Mesendoderm (in vitro differentiated cells): Measurements from ENCODE around the gene EFCAB6.

Experiments used
- DNase-seq: peaks from one replicate; pipeline ENCODE4 v3.0.0; 2013
- H2AK5ac ChIP-seq: 2 replicates; pipeline ENCODE4 v1.6.1; 2013; ENCODE audit warnings: low read length, inconsistent platforms
- H2BK120ac ChIP-seq: 2 replicates; pipeline ENCODE4 v1.6.1; 2013; ENCODE audit warnings: low read depth, mild to moderate bottlenecking, low read length, moderate library complexity, mixed read lengths
- H2BK15ac ChIP-seq: replicated peaks from 2 replicates; pipeline ENCODE4 v1.6.1; 2013; ENCODE audit warnings: low read depth, mild to moderate bottlenecking, moderate library complexity
- H2BK5ac ChIP-seq: 2 replicates; pipeline ENCODE4 v1.6.1; 2013; ENCODE audit warnings: low read length, inconsistent platforms
- H3K18ac ChIP-seq: 2 replicates; pipeline ENCODE4 v1.6.1; 2013; ENCODE audit warnings: mild to moderate bottlenecking, low read length, mixed read lengths
- H3K23ac ChIP-seq: one replicate; pipeline ENCODE4 v1.6.1; 2013; ENCODE audit warnings: low read length
- H3K27ac ChIP-seq: 2 replicates; pipeline ENCODE4 v1.5.1; 2013; ENCODE audit warnings: low read depth, mild to moderate bottlenecking, inconsistent platforms, low read length, moderate library complexity
- H3K27me3 ChIP-seq: 2 replicates; pipeline ENCODE4 v1.6.1; 2013; ENCODE audit warnings: low read length, control low read depth, mild to moderate bottlenecking, inconsistent platforms; ENCODE audit not compliant: insufficient read depth, poor library complexity
- H3K36me3 ChIP-seq: 2 replicates; pipeline ENCODE4 v1.6.1; 2013; ENCODE audit warnings: low read length, inconsistent platforms; ENCODE audit not compliant: control insufficient read depth, insufficient read depth
- H3K4ac ChIP-seq: one replicate; pipeline ENCODE4 v1.6.1; 2013; ENCODE audit warnings: low read depth, mild to moderate bottlenecking, low read length, moderate library complexity
- H3K4me1 ChIP-seq: 2 replicates; pipeline ENCODE4 v1.6.1; 2013; ENCODE audit warnings: low read depth, low read length, inconsistent platforms; ENCODE audit not compliant: control insufficient read depth
- H3K4me2 ChIP-seq: 2 replicates; pipeline ENCODE4 v1.6.1; 2013; ENCODE audit warnings: low read length
- H3K4me3 ChIP-seq: 2 replicates; pipeline ENCODE4 v1.5.1; 2013; ENCODE audit warnings: mild to moderate bottlenecking, low read length
- H3K56ac ChIP-seq: one replicate; pipeline ENCODE4 v1.6.1; 2013; ENCODE audit warnings: low read length
- H3K79me1 ChIP-seq: 2 replicates; pipeline ENCODE4 v1.6.1; 2013; ENCODE audit warnings: low read length, inconsistent platforms
- H3K79me2 ChIP-seq: 2 replicates; pipeline ENCODE4 v1.6.1; 2013; ENCODE audit warnings: mild to moderate bottlenecking, low read length; ENCODE audit not compliant: control insufficient read depth, insufficient read depth
- H3K9ac ChIP-seq: 2 replicates; pipeline ENCODE4 v1.6.1; 2013; ENCODE audit warnings: low read length, inconsistent platforms
- H4K5ac ChIP-seq: one replicate; pipeline ENCODE4 v1.6.1; 2013; ENCODE audit warnings: low read length
- H4K8ac ChIP-seq: one replicate; pipeline ENCODE4 v1.6.1; 2013; ENCODE audit warnings: low read depth, mild to moderate bottlenecking, control low read depth, low read length, moderate library complexity
- WGBS: extraction: QIAGEN DNeasy Blood & Tissue Kit; methylation state at CpG from one replicate; pipeline ENCODE4 v1.1.7; 2013; ENCODE audit warnings: low lambda C conversion rate, missing lambda C conversion rate; ENCODE audit not compliant: insufficient coverage; ENCODE audit errors: extremely low coverage; 5-methylcytosine and 5-hydroxymethylcytosine counted together

EFCAB6 gene

DNA sequence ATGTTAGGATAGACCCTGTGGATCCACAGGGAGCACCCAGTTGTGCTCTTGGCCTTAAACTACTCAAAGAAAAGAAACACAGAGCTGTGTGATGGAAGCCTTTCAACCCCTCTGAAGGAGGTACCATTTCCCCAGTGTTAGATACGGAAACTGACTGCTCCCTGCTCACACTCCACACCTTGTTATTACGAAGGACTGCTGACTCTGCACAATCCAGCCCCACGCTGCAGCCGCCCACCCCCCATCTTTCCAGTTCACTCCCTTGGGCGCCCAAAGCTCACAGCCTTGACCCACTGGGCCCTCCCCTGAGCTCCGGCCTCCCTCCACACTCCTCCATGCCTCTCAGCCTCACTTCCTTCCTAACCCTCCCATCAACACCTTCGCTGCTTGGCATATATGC is 75.5 kb downstream of the EFCAB6 start:
- Histone ChIP-seq H2BK15ac (no peak overlapping the region), H3K79me2 (no peaks in the 10 kb centered on the region), H3K27ac (no peak overlapping the region), H4K8ac (no peak overlapping the region), H3K4me1 (no peaks in the 10 kb centered on the region), H2BK5ac (no peak overlapping the region), H3K36me3 (no peaks in the 10 kb centered on the region), H3K4me2 (no peak overlapping the region), H3K9ac (no peak overlapping the region), H3K18ac (no peak overlapping the region), H3K27me3 (no peaks in the 10 kb centered on the region), H4K5ac (no peak overlapping the region), H3K79me1 (no peaks in the 10 kb centered on the region), H3K4ac (no peak overlapping the region), H2AK5ac (no peak overlapping the region), H2BK120ac (no peak overlapping the region), H3K4me3 (no peak overlapping the region), H3K56ac (no peak overlapping the region), H3K23ac (no peak overlapping the region)
- no CpG with 5 or more reads among the region's 7 CpGs for WGBS
- no peak for DNase-seq

- Histone ChIP-seq H3K4me2 (no peak overlapping the region), H2BK120ac (no peak overlapping the region), H3K23ac (no peak overlapping the region), H3K4me1 (no peaks in the 10 kb centered on the region), H2BK15ac (no peak overlapping the region), H3K4me3 (no peak overlapping the region), H2BK5ac (no peak overlapping the region), H3K27me3 (no peaks in the 10 kb centered on the region), H3K18ac (no peak overlapping the region), H3K79me2 (no peaks in the 10 kb centered on the region), H2AK5ac (no peak overlapping the region), H3K79me1 (no peaks in the 10 kb centered on the region), H3K9ac (no peak overlapping the region), H3K56ac (no peak overlapping the region), H3K4ac (no peak overlapping the region), H3K27ac (no peak overlapping the region), H3K36me3 (no peaks in the 10 kb centered on the region), H4K8ac (no peak overlapping the region), H4K5ac (no peak overlapping the region)
- DNase-seq, result peak; percentile 16
- no CpG with 5 or more reads among the region's 9 CpGs for WGBS
Observed at GRCh38 chr22:43734370-43735150, 77.5 kb downstream of the EFCAB6 start.

DNA sequence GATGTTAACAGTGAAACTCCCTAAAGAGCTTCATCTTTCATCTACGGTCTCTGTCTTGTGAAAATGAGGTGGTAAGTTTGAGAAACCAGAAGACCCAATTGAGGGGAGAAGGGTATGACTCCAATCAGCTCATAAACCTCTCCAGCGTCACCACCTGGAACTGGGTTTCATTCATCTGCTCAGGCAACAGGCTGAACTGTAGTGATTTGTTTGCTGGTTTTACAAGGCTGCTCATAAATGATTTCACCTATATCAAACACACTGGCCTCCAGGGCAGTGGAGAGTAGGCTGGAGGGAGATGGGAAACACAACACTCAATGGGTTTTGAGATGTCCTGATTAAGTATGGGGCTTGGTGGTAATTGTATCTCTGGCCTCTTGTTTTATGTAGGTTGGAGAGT is 79.0 kb downstream of the EFCAB6 start:
- H3K4ac ChIP-seq, result no peak overlapping the region
- no peak overlapping the region for H4K8ac ChIP-seq
- H3K4me2 ChIP-seq, result no peak overlapping the region
- no peaks in the 10 kb centered on the region for H3K79me1 ChIP-seq
- H3K27me3 ChIP-seq, result no peaks in the 10 kb centered on the region
- no peaks in the 10 kb centered on the region for H3K4me1 ChIP-seq
- H4K5ac ChIP-seq, result no peak overlapping the region
- H3K23ac ChIP-seq, result no peak overlapping the region
- H2BK120ac ChIP-seq, result no peak overlapping the region
- no peak overlapping the region for H2BK15ac ChIP-seq
- no peaks in the 10 kb centered on the region for H3K79me2 ChIP-seq
- H3K4me3 ChIP-seq, result no peak overlapping the region
- no CpG with 5 or more reads among the region's 2 CpGs for WGBS
- H3K9ac ChIP-seq, result no peak overlapping the region
- H3K18ac ChIP-seq, result no peak overlapping the region
- DNase-seq, result no peak
- H3K27ac ChIP-seq, result no peak overlapping the region
- H2AK5ac ChIP-seq, result no peak overlapping the region
- no peak overlapping the region for H3K56ac ChIP-seq
- H3K36me3 ChIP-seq, result no peaks in the 10 kb centered on the region
- no peak overlapping the region for H2BK5ac ChIP-seq

DNA sequence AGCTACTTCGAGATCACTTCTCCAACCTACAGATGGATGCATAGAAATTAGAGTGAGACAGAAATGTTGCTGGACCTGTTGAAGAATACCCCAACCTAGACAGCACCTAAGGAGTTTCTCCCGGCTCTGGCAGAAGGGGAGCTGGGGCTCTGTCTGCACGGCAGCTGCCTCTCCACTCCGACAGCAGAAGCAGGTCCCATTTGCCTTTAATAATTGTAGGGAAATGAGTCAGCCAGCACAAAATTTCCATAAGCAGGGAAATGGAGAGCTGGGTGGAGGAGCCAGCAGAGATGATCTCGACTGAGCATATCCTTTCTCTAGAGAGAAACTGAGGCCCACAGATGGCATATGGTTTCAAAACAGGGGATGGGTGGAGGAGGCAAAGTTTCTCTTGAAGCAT is 80.1 kb downstream of the EFCAB6 start:
- Histone ChIP-seq H4K8ac (no peak overlapping the region), H4K5ac (no peak overlapping the region), H3K4me1 (no peaks in the 10 kb centered on the region), H3K36me3 (no peaks in the 10 kb centered on the region), H3K23ac (no peak overlapping the region), H3K27ac (no peak overlapping the region), H2AK5ac (no peak overlapping the region), H3K79me2 (no peaks in the 10 kb centered on the region), H3K79me1 (no peaks in the 10 kb centered on the region), H3K27me3 (no peaks in the 10 kb centered on the region), H3K56ac (no peak overlapping the region), H3K4me2 (no peak overlapping the region), H2BK120ac (no peak overlapping the region), H2BK5ac (no peak overlapping the region), H3K4me3 (no peak overlapping the region), H3K4ac (no peak overlapping the region), H3K9ac (no peak overlapping the region), H3K18ac (no peak overlapping the region), H2BK15ac (no peak overlapping the region)
- no CpG with 5 or more reads among the region's 5 CpGs for WGBS
- no peak for DNase-seq

DNA sequence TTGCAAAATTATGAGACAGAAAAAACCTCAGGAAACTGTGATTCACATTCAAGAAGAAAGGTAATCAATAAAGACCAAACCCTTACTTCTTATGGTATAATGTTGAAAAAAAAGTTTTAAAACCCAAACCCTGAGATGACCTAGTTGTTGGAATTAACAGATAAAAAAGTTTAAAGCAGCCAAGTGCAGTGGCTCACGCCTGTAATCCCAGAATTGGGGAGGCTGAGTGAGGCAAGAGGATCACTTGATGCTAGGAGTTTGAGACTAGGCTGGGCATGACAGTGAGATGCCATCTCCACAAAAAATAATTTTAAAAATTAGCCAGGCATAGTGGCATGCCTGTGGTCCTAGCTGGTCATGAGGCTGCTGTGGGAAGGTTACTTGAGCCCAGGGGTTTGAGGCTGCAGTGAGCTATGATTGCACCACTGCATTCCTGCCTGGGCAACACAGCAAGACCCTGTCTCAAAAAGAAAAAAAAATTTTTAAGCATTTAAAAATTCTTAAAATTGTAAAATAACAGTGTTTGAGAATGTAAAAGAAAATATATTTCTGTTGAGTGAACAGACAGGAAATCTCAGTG is 85.1 kb downstream of the EFCAB6 start:
- no peaks in the 10 kb centered on the region for H3K79me2 ChIP-seq
- no peaks in the 10 kb centered on the region for H3K79me1 ChIP-seq
- H2BK5ac ChIP-seq, result no peak overlapping the region
- no CpG with 5 or more reads among the region's 1 CpG for WGBS
- H3K18ac ChIP-seq, result no peak overlapping the region
- no peaks in the 10 kb centered on the region for H3K4me1 ChIP-seq
- no peak overlapping the region for H3K27ac ChIP-seq
- no peak overlapping the region for H3K4me2 ChIP-seq
- no peak overlapping the region for H3K9ac ChIP-seq
- no peak overlapping the region for H3K56ac ChIP-seq
- no peak overlapping the region for H4K8ac ChIP-seq
- no peak overlapping the region for H2BK15ac ChIP-seq
- no peaks in the 10 kb centered on the region for H3K36me3 ChIP-seq
- no peak overlapping the region for H3K4ac ChIP-seq
- no peak overlapping the region for H2BK120ac ChIP-seq
- no peaks in the 10 kb centered on the region for H3K27me3 ChIP-seq
- H2AK5ac ChIP-seq, result no peak overlapping the region
- no peak overlapping the region for H4K5ac ChIP-seq
- no peak for DNase-seq
- H3K4me3 ChIP-seq, result no peak overlapping the region
- H3K23ac ChIP-seq, result no peak overlapping the region

GRCh38 chr22:43726322-43726721 is 85.8 kb downstream of the EFCAB6 start:
- H3K4me3 ChIP-seq, result no peak overlapping the region
- no peaks in the 10 kb centered on the region for H3K4me1 ChIP-seq
- no peak overlapping the region for H4K5ac ChIP-seq
- H2AK5ac ChIP-seq, result no peak overlapping the region
- no peak overlapping the region for H2BK120ac ChIP-seq
- no peaks in the 10 kb centered on the region for H3K79me1 ChIP-seq
- no peak overlapping the region for H4K8ac ChIP-seq
- no peak for DNase-seq
- no peak overlapping the region for H3K4me2 ChIP-seq
- H3K18ac ChIP-seq, result no peak overlapping the region
- H3K23ac ChIP-seq, result no peak overlapping the region
- H3K56ac ChIP-seq, result no peak overlapping the region
- H3K27me3 ChIP-seq, result no peaks in the 10 kb centered on the region
- H3K27ac ChIP-seq, result no peak overlapping the region
- H2BK5ac ChIP-seq, result no peak overlapping the region
- H2BK15ac ChIP-seq, result no peak overlapping the region
- no peak overlapping the region for H3K4ac ChIP-seq
- H3K79me2 ChIP-seq, result no peaks in the 10 kb centered on the region
- no peak overlapping the region for H3K9ac ChIP-seq
- no peaks in the 10 kb centered on the region for H3K36me3 ChIP-seq
